Spleen (tissue), 11 donors: ENCODE results near the gene VDAC1. TPM values are rescaled to one million over a fixed set of nuclear protein-coding genes. Genes with fewer than 3 reads are reported as not detected.

ENCODE experiments used
- DNase-seq: peaks from one replicate; pipeline ENCODE4 v3.0.0-alpha.2; 2020
- H3K27ac ChIP-seq, 8 donors: fragments of 200-600 bp; sonication (generic) in 7 of 8; 1 replicate in 4 of 8; 2 replicates in 4 of 8; pipeline versions ENCODE4 v1.5.0 to v1.8.0; 2016 to 2021; ENCODE audit warnings: inconsistent platforms in 4 of 8, mild to moderate bottlenecking in 4 of 8, moderate library complexity in 1 of 8
- H3K27me3 ChIP-seq, 7 donors: fragments of 200-600 bp; sonication (generic) in 6 of 7; replicated peaks in 1 of 7; 1 replicate in 4 of 7; 2 replicates in 3 of 7; pipeline versions ENCODE4 v1.5.0 to v1.8.0; 2016 to 2021; ENCODE audit warnings: inconsistent platforms in 3 of 7, mild to moderate bottlenecking in 1 of 7
- H3K36me3 ChIP-seq, 6 donors: fragments of 200-600 bp; sonication (generic) in 5 of 6; 1 replicate in 4 of 6; 2 replicates in 2 of 6; pipeline versions ENCODE4 v1.5.0 to v1.8.0; 2016 to 2021; ENCODE audit warnings: inconsistent platforms in 2 of 6
- H3K4me1 ChIP-seq, 6 donors: fragments of 200-600 bp; sonication (generic) in 5 of 6; 1 replicate in 3 of 6; 2 replicates in 3 of 6; pipeline versions ENCODE4 v1.5.0 to v1.8.0; 2016 to 2021; ENCODE audit warnings: inconsistent platforms in 3 of 6
- H3K4me3 ChIP-seq, 8 donors: fragments of 200-600 bp; sonication (generic) in 7 of 8; 1 replicate in 4 of 8; 2 replicates in 4 of 8; pipeline versions ENCODE4 v1.5.0 to v1.8.0; 2016 to 2021; ENCODE audit warnings: inconsistent platforms in 4 of 8, mild to moderate bottlenecking in 4 of 8, moderate library complexity in 2 of 8
- H3K9me3 ChIP-seq, 8 donors: fragments of 200-600 bp; sonication (generic) in 7 of 8; 1 replicate in 4 of 8; 2 replicates in 4 of 8; pipeline versions ENCODE4 v1.5.0 to v1.8.0; 2016 to 2021; ENCODE audit warnings: inconsistent platforms in 4 of 8
- POLR2A ChIP-seq, 3 donors: fragments of 450-650 bp; IDR thresholded peaks; one replicate each; pipeline ENCODE4 v1.5.1; 2017; ENCODE audit warnings: antibody characterized with exemption in 3 of 3, mild to moderate bottlenecking in 1 of 3
- POLR2AphosphoS5 ChIP-seq, 3 donors: sonication (generic); formaldehyde crosslinking; IDR thresholded peaks; one replicate each; pipeline ENCODE4 v1.5.1; 2017; ENCODE audit warnings: antibody characterized with exemption in 3 of 3
- WGBS, 5 donors: extraction: QIAGEN DNeasy Blood & Tissue Kit in 3 of 5; methylation state at CpG; one replicate each; pipeline versions ENCODE4 v1.1.5 to v1.1.7; 2013 to 2018; 5-methylcytosine and 5-hydroxymethylcytosine counted together
- intact Hi-C: fragments of 100-400 bp; cut with DNase I; formaldehyde crosslinking; loops from one replicate; pipeline ENCODE4 v1.15.0; 2023; ENCODE audit warnings: low total_unique reads
- polyA plus RNA-seq, 3 donors: library from polyadenylated mRNA; stranded (reverse); fragments of 200-250 nt; gene quantifications; one replicate each; pipeline ENCODE4 v1.2.1, GENCODE V29; 2013
- total RNA-seq, 7 donors: library from RNA; depleted of rRNA in 3 of 7; stranded (reverse); fragments of >200 nt in 3 of 7; fragmentation: NEBNext Ultra II Directional in 4 of 7; extraction: Animal tissue kit (Norgen Biotek cat#: 25700) in 4 of 7; gene quantifications; one replicate each; pipeline versions ENCODE4 v1.1.0 to v1.2.1, GENCODE V29; 2016 to 2021
- TF ChIP-seq, protein P1 (sequence below), 11 experiments: fragments of 200-600 bp in 7 of 11; fragments of 450-650 bp in 4 of 11; sonication (generic) in 4 of 11; IDR thresholded peaks in 8 of 11; conservative IDR thresholded peaks in 3 of 11; 1 replicate in 7 of 11; 2 replicates in 4 of 11; pipeline versions ENCODE4 v1.4.0 to v1.8.0; 2016 to 2021; ENCODE audit warnings: antibody characterized with exemption in 11 of 11, inconsistent platforms in 4 of 11, mild to moderate bottlenecking in 1 of 11
- donor health status: healthy with polysubstance abuse.
- donor health status: DM: no; HTN: no; CAD: no; lungs with moderate emphysema.
- donor health status: DM: no; HTN: no; CAD: no.
- donor health status: Bipolar disorder and iron deficiency.
- donor health status: healthy.
- donor health status: DM: no; HTN: no; CAD: no.
- donor health status: DM: yes; HTN: yes; CAD: no.

Gene VDAC1
- total and polyA plus RNA-seq, 10 donors: 53.3 to 100 (median 84.7) TPM

DNA sequence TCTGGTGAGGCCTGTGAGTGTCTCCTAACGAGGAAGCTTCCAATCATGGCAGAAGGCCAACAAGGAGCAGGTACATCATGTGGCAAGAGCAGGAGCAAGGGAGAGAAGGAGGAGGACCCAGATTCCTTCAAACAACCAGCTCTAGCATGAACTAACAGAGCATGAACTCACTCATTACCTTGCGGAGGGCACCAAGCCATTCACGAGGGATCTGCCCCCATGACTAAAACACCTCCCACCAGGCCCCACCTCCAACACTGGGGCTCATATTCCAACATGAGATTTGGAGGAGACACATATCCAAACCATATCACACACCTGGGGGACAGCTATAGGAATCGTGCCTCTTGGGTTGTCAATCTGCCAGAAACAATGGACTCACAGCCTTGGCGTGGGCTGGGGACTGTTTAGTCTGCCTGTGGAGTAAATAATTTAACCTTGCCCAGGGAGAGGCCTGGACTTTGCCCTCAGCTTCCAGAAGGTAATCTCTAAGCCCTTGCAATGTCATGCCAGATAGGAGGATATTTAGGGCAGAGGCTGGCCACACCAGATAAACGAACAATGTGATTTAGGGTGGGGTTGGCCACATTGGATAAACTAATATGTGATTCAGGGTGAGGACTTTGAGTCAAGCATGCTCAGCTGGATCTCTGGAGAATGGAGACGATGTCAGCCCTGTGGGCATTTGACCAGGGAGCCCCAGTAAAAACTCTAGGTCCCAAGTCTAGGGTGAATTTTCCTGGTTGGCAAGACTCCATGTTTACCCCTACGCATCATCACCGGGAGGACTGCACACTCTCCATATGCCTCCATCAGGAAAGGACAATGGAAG is 13.6 kb upstream of the VDAC1 start:
- no peaks in the 10 kb centered on the region for H3K4me1 ChIP-seq
- intact Hi-C loops: no loop called here
- peak; percentile 29 for DNase-seq
- peaks cover 0 to 9% (median 0%) of the 10 kb centered on the region in 7 donors for H3K27me3 ChIP-seq
- TF ChIP-seq POLR2AphosphoS5 (IDR thresholded peaks at IDR 0.05) (no peak), POLR2A (IDR thresholded peaks at IDR 0.05) (no peak)
- TF ChIP-seq, protein P1, sequence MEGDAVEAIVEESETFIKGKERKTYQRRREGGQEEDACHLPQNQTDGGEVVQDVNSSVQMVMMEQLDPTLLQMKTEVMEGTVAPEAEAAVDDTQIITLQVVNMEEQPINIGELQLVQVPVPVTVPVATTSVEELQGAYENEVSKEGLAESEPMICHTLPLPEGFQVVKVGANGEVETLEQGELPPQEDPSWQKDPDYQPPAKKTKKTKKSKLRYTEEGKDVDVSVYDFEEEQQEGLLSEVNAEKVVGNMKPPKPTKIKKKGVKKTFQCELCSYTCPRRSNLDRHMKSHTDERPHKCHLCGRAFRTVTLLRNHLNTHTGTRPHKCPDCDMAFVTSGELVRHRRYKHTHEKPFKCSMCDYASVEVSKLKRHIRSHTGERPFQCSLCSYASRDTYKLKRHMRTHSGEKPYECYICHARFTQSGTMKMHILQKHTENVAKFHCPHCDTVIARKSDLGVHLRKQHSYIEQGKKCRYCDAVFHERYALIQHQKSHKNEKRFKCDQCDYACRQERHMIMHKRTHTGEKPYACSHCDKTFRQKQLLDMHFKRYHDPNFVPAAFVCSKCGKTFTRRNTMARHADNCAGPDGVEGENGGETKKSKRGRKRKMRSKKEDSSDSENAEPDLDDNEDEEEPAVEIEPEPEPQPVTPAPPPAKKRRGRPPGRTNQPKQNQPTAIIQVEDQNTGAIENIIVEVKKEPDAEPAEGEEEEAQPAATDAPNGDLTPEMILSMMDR (IDR thresholded peaks at IDR 0.05 in 8 of 11, conservative IDR thresholded peaks at IDR 0.05 in 3 of 11): no peak
- H3K9me3 ChIP-seq: no peaks in the 10 kb centered on the region
- H3K4me3 ChIP-seq: no peak overlapping the region
- H3K27ac ChIP-seq: no peak overlapping the region
- WGBS, 5 donors: 80 to 92% (median 83%) methylated on average over 9 of the region's 9 CpGs
- H3K36me3 ChIP-seq: no peaks in the 10 kb centered on the region

DNA sequence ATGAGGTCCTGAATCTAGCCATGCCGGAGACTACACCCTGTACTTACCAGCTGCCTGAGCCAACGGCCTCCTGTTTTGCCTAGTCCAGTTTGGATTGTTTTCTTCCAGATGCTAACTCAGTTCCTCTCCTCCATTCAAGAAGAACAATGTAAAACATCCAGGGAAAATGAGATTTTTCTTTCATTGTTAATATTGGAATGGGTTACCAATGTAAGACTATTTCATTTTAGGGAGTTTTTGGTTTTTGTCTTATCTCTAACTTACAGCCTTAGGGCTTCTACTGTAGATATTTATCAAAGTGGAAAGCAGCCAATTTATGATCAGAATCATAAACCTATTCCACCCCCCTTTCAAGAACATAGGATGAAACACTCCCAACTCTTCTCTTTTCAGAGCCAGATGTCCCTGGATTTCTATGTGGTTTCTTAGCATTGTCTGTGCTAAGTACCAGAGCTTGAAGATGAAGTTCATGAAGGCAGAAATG is 3.5 kb upstream of the VDAC1 start:
- no peak overlapping the region for H3K27ac ChIP-seq
- TF ChIP-seq, protein P1 (IDR thresholded peaks at IDR 0.05 in 8 of 11, conservative IDR thresholded peaks at IDR 0.05 in 3 of 11): no peak
- no peak for TF ChIP-seq POLR2AphosphoS5 (IDR thresholded peaks at IDR 0.05)
- TF ChIP-seq POLR2A (IDR thresholded peaks at IDR 0.05): no peak
- H3K9me3 ChIP-seq: no peaks in the 10 kb centered on the region
- intact Hi-C loops: no loop called here
- DNase-seq: no peak
- no peaks in the 10 kb centered on the region for H3K36me3 ChIP-seq
- H3K4me3 ChIP-seq: no peak overlapping the region
- H3K4me1 ChIP-seq: peaks cover 9 to 23% (median 18%) of the 10 kb centered on the region in 6 donors
- H3K27me3 ChIP-seq: peaks cover 0 to 13% (median 0%) of the 10 kb centered on the region in 7 donors
- 58 to 95% (median 79%) methylated on average over 2 of the region's 2 CpGs for WGBS, 5 donors

- WGBS, 5 donors: 78 to 87% (median 82%) methylated on average over 14 of the region's 14 CpGs
- H3K4me1 ChIP-seq: peaks cover 15 to 29% (median 24%) of the 10 kb centered on the region in 6 donors
- H3K36me3 ChIP-seq: no peaks in the 10 kb centered on the region
- H3K4me3 ChIP-seq: no peak overlapping the region
- H3K27me3 ChIP-seq: peaks cover 0 to 7% (median 0%) of the 10 kb centered on the region in 7 donors
- DNase-seq: peak; percentile 65
- intact Hi-C loops: no loop called here
- TF ChIP-seq, protein P1 (IDR thresholded peaks at IDR 0.05 in 8 of 11, conservative IDR thresholded peaks at IDR 0.05 in 3 of 11): no peak
- TF ChIP-seq POLR2AphosphoS5 (IDR thresholded peaks at IDR 0.05) (no peak), POLR2A (IDR thresholded peaks at IDR 0.05) (no peak)
- no peak overlapping the region for H3K27ac ChIP-seq
- H3K9me3 ChIP-seq: no peaks in the 10 kb centered on the region
These were observed 2.9 kb upstream of the VDAC1 start for GRCh38 chr5:134007581-134008265.

DNA sequence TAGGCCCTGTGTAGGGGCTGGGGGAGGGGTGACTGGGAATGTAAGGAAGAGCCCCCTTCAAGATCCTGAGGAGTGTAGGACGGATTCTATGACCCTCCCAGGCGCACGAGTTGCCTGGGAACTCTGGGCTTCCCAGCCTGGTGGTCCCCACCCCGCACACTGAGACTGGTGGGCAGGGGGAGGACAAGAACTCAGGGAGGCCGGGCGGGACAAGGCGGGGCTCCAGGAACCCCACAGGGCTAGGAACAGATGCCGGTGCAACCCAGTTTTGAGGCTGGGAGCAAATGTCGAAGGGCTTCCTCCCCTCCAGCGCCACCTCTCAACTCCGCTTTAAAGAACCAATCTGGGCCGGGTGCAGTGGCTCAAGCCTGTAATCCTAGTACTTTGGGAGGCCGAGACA is 1.3 kb upstream of the VDAC1 start:
- 87 to 94% (median 94%) methylated on average over 13 of the region's 13 CpGs for WGBS, 5 donors
- peak overlapping the region in 4 of 8 donors; percentile 87 to 92 (median 90) for H3K4me3 ChIP-seq
- peak; percentile 73 for DNase-seq
- intact Hi-C loops: no loop called here
- no peaks in the 10 kb centered on the region for H3K27me3 ChIP-seq
- TF ChIP-seq, protein P1 (IDR thresholded peaks at IDR 0.05 in 8 of 11, conservative IDR thresholded peaks at IDR 0.05 in 3 of 11): no peak
- TF ChIP-seq POLR2A (IDR thresholded peaks at IDR 0.05): no peak
- no peak for TF ChIP-seq POLR2AphosphoS5 (IDR thresholded peaks at IDR 0.05)
- H3K27ac ChIP-seq: peak overlapping the region in 6 of 8 donors; percentile 94 to 99 (median 98)
- H3K36me3 ChIP-seq: peaks cover 0 to 9% (median under 1%) of the 10 kb centered on the region in 6 donors
- H3K4me1 ChIP-seq: peaks cover 23 to 45% (median 36%) of the 10 kb centered on the region in 6 donors
- H3K9me3 ChIP-seq: no peaks in the 10 kb centered on the region
